ENCODE measurements around the gene ROR1.

The ROR1 gene

DNA sequence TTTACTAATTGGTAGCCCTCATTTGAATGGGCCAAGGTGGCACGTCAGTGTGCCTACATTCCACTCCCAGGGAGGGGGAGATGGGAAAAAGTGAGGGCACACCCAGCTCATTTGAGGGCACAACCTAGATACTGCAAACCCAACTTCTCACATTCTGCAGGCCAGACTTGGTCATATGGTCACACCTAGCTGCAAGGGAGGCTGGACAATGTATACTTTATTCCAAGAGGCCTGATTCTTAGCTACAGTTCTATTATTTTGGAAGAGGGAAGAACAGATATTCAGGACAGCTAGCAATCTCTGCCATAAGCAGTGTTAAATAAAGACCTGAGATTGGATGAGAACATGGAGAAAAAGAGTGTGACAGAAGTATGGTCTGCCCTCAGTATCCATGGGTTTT is 180.4 kb downstream of the ROR1 start:
- no peak for ATAC-seq
- Mint-ChIP-seq H3K9me3 (peaks cover 25% of the 10 kb centered on the region), H3K4me1 (no peaks in the 10 kb centered on the region), H3K27me3 (no peaks in the 10 kb centered on the region), H3K4me3 (no peak overlapping the region), H3K36me3 (ENCODE audit: low read depth) (no peaks in the 10 kb centered on the region), H3K27ac (no peak overlapping the region)
- no peak for DNase-seq

DNA sequence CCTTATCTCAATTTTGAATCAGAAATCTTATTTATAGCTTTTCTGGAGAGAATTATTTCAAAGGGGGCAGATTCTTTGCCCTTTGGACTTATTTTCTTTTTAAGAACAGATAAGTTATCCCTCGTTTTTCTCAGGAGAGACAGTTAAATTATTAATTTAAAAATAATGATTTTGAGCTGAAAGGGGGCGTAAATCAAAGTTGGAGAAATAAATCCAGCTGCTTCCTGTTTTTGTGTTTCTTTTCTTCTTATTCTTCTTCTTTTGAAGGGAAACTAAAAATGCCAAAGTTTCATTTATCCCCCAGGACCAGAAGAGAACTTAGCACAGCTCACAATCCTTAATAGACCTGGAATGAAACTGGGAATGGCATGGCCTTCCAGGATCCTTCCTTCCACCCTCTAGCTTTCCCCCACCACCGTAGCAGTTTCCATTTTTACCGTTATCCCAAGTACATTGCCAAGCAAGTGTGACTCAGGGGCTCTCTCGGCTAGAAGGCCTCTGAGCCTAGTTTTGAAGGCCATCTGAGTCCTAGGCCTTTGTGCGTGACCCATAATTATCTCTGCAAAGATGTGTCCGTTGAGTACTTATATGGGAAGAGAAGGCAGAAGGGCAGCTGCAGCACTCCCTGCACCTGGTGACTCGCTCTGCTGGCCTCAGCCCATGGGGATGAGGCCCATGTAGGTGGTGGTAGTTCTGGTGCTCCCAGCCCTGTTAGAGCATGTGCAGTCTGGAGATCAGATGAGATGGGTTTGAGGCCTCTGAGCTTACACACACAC is 181.7 kb downstream of the ROR1 start:
- H3K36me3 Mint-ChIP-seq (ENCODE audit: low read depth), result no peaks in the 10 kb centered on the region
- no peak for ATAC-seq
- H3K4me1 Mint-ChIP-seq, result no peaks in the 10 kb centered on the region
- no peaks in the 10 kb centered on the region for H3K27me3 Mint-ChIP-seq
- peaks cover 25% of the 10 kb centered on the region for H3K9me3 Mint-ChIP-seq
- no peak overlapping the region for H3K27ac Mint-ChIP-seq
- H3K4me3 Mint-ChIP-seq, result no peak overlapping the region
- no peak for DNase-seq

DNA sequence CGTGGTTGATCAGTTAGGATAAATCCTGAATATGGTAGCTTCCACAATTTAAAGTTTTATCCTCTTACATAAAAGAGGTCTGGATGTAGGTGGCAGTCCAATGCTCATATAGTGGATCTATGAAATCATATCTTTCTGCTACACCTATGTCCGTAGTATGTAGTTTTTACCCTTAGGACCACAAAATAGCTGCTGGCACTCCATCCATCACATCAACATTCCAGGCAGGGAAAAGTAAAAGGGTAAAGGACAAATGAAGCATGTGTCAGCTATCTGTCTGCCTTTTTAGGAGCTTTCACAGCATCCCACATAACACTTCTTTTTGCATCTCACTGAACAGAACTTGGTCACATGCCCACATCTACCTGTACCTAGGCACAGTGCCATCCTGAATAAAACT is 184.7 kb downstream of the ROR1 start:
- Mint-ChIP-seq H3K4me3 (no peak overlapping the region), H3K27ac (no peak overlapping the region), H3K9me3 (peaks cover 23% of the 10 kb centered on the region), H3K36me3 (ENCODE audit: low read depth) (no peaks in the 10 kb centered on the region), H3K27me3 (no peaks in the 10 kb centered on the region), H3K4me1 (no peaks in the 10 kb centered on the region)
- ATAC-seq, result no peak
- DNase-seq, result no peak

DNA sequence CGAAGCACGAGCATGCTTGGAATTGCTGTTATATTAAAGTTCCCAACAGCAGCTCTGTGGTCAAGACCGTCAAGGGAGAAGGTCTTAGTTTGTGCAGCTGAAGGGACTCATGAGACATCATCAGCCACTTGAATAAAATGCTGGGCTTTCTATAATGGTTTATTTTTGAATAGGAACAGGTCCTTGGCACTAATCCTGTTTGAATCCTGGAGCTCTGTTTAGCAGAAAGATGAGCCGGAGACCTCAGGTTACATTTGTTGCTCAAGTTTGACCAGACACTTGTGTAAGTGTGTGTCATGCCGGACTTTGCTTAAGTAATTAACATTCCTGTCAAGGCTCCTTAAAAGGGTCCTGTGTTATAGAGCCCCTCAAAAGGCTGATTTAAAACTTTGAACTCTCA is 186.5 kb downstream of the ROR1 start:
- H3K36me3 Mint-ChIP-seq (ENCODE audit: low read depth), result no peaks in the 10 kb centered on the region
- no peak overlapping the region for H3K27ac Mint-ChIP-seq
- no peak for DNase-seq
- H3K4me3 Mint-ChIP-seq, result no peak overlapping the region
- H3K27me3 Mint-ChIP-seq, result no peaks in the 10 kb centered on the region
- no peak for ATAC-seq
- no peaks in the 10 kb centered on the region for H3K4me1 Mint-ChIP-seq
- H3K9me3 Mint-ChIP-seq, result peaks cover 11% of the 10 kb centered on the region

DNA sequence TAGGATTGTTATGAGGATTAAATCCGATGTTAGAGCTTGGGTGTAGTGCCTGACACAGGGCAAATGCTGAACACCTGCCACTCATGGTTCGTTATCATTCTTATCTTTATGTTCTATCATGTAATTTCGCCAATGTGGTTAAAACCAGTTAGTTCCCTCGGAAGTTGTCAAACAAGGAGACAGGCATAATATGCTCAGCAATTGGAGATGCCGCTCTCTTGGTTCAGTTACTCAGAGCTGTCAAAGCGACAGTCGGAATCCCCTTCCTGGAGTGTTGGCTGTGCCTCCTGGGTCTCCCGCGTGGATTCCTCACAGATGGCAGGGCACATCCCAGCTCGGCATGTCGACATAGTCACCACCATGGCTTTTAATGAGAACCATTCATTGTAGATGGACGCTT is 192.2 kb downstream of the ROR1 start:
- no peaks in the 10 kb centered on the region for H3K9me3 Mint-ChIP-seq

DNA sequence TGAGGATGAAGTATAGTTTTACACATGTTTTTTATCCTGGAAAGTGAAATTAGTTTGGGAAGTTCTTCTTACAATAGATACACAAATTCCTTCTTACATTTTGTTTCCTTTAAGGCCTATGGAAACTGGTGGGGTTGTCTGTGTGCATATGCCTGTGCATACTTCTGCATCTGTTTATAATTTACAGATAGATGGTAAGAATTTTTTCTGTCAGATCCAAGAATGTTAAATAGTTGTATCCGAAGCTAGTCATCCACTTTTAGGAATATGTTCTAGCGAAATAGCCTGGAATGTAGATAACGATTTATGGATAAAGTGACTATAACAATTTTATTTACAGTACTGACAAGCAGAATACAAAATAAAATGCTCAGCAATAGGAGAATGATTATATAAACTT is 194.1 kb downstream of the ROR1 start:
- no peak for DNase-seq
- no peak for ATAC-seq
- Mint-ChIP-seq H3K4me1 (no peaks in the 10 kb centered on the region), H3K4me3 (no peak overlapping the region), H3K36me3 (ENCODE audit: low read depth) (no peaks in the 10 kb centered on the region), H3K27ac (no peak overlapping the region), H3K27me3 (peaks cover 10% of the 10 kb centered on the region), H3K9me3 (no peaks in the 10 kb centered on the region)

More for the DNA sequence above, 192.2 kb downstream of the ROR1 start:
- no peak overlapping the region for H3K4me3 Mint-ChIP-seq
- no peak for ATAC-seq
- H3K27ac Mint-ChIP-seq, result no peak overlapping the region
- no peak for DNase-seq
- no peaks in the 10 kb centered on the region for H3K4me1 Mint-ChIP-seq
- no peaks in the 10 kb centered on the region for H3K36me3 Mint-ChIP-seq (ENCODE audit: low read depth)
- H3K27me3 Mint-ChIP-seq, result peaks cover 8% of the 10 kb centered on the region

DNA sequence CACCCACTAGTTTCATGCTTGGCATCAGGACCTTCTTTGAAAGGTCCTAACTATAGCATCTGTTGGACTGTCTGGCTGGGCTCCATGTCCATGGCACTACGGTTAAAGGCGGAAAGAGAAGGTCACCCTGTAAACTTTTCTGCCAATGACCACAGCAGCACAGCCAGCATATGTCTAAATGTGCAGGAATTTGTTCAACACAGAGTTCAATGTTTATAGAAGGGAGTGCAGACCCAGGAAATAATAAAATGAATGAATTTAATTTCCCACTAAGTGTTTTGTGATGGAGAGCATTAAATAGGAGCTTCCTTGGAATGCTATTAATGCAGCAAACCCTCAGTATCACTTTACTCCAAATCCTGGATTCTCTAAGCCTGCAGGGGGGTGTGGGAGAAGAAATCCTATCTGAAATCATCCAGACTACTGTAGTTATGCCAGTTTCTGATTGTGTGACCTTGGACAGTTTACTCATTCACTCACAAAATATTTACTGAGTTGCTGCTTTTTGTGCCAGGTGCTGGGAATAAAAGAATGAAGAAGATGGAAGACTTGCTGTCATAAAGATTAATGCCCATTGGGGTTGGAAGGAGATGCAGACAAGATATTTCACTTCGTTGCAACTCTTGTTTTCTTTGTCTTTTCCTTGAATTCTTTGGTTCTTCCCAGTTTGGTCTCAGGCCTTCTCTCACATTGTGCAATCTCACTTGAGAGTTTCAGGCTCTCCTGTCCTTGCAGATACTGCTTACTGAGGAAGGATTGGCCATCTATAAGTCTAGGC is 195.0 kb downstream of the ROR1 start:
- DNase-seq (no peak), ATAC-seq (no peak)
- H3K4me1 Mint-ChIP-seq, result no peaks in the 10 kb centered on the region
- H3K4me3 Mint-ChIP-seq, result no peak overlapping the region
- H3K9me3 Mint-ChIP-seq, result no peaks in the 10 kb centered on the region
- H3K36me3 Mint-ChIP-seq (ENCODE audit: low read depth), result no peaks in the 10 kb centered on the region
- H3K27ac Mint-ChIP-seq, result no peak overlapping the region
- H3K27me3 Mint-ChIP-seq, result peaks cover 11% of the 10 kb centered on the region

DNA sequence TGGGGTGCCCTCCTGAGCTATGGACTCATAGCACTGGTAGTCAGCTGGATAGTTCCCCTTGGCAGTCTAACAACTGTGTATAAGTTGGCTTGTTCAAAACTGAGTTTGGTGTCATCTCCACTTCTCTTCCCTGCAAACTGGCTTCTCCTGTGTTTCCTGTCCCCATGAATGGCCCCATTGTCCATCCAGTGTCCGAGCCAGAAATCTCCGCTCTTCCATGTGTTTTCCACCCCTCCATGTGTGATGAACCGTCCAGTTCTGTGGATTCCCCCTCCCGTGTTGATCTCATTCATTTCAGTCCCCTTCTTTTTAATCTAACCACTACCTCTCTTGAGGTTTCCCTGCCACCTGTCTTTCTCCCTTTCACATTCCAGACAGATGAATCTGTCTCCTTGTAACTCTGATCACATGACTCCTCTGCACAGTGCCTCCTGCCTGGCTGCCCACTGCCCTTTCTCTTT is 195.7 kb downstream of the ROR1 start:
- no peak for DNase-seq
- H3K27me3 Mint-ChIP-seq, result peaks cover 11% of the 10 kb centered on the region
- no peak for ATAC-seq
- H3K4me1 Mint-ChIP-seq, result no peaks in the 10 kb centered on the region
- no peak overlapping the region for H3K27ac Mint-ChIP-seq
- no peaks in the 10 kb centered on the region for H3K9me3 Mint-ChIP-seq
- no peak overlapping the region for H3K4me3 Mint-ChIP-seq
- no peaks in the 10 kb centered on the region for H3K36me3 Mint-ChIP-seq (ENCODE audit: low read depth)

- no peak overlapping the region for H3K4me3 Mint-ChIP-seq
- no peaks in the 10 kb centered on the region for H3K36me3 Mint-ChIP-seq (ENCODE audit: low read depth)
- no peak overlapping the region for H3K27ac Mint-ChIP-seq
- no peaks in the 10 kb centered on the region for H3K4me1 Mint-ChIP-seq
- H3K9me3 Mint-ChIP-seq, result no peaks in the 10 kb centered on the region
- peaks cover 4% of the 10 kb centered on the region for H3K27me3 Mint-ChIP-seq
- DNase-seq (no peak), ATAC-seq (no peak)
Measured at GRCh38 chr1:63971557-63971956, 197.7 kb downstream of the ROR1 start.

- DNase-seq (no peak), ATAC-seq (no peak)
- Mint-ChIP-seq H3K4me1 (no peaks in the 10 kb centered on the region), H3K4me3 (no peak overlapping the region), H3K27me3 (peaks cover 3% of the 10 kb centered on the region), H3K36me3 (ENCODE audit: low read depth) (no peaks in the 10 kb centered on the region), H3K9me3 (no peaks in the 10 kb centered on the region), H3K27ac (no peak overlapping the region)
Measured at GRCh38 chr1:63973005-63973419, 199.2 kb downstream of the ROR1 start.

GRCh38 chr1:63974966-63975365 is 201.1 kb downstream of the ROR1 start:
- peaks cover 3% of the 10 kb centered on the region for H3K27me3 Mint-ChIP-seq
- no peaks in the 10 kb centered on the region for H3K9me3 Mint-ChIP-seq
- DNase-seq (no peak), ATAC-seq (no peak)
- H3K36me3 Mint-ChIP-seq (ENCODE audit: low read depth), result no peaks in the 10 kb centered on the region
- H3K4me3 Mint-ChIP-seq, result no peak overlapping the region
- no peaks in the 10 kb centered on the region for H3K4me1 Mint-ChIP-seq
- H3K27ac Mint-ChIP-seq, result no peak overlapping the region

DNA sequence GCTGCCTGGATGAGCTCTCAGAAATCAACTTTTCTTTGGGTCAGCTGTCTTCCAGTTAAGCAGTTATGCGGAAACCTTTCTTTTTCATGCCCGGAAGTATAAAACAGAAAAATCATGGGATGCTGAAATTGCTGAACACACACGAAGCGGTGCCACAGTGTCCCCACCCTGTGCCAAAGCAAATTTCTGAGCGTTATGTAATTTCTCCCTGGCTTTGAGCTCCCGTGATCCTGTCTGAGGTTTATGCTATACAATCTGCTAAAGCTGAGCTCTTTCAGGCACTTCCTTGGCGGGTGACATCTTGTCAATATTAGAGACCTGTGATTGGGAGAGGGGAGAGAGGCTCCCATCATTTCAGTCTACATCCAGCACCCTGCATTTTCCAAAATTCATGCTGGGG is 201.7 kb downstream of the ROR1 start:
- Mint-ChIP-seq H3K4me1 (no peaks in the 10 kb centered on the region), H3K27ac (no peak overlapping the region), H3K36me3 (ENCODE audit: low read depth) (no peaks in the 10 kb centered on the region), H3K27me3 (peaks cover 3% of the 10 kb centered on the region), H3K9me3 (no peaks in the 10 kb centered on the region), H3K4me3 (no peak overlapping the region)
- no peak for DNase-seq
- ATAC-seq, result no peak

DNA sequence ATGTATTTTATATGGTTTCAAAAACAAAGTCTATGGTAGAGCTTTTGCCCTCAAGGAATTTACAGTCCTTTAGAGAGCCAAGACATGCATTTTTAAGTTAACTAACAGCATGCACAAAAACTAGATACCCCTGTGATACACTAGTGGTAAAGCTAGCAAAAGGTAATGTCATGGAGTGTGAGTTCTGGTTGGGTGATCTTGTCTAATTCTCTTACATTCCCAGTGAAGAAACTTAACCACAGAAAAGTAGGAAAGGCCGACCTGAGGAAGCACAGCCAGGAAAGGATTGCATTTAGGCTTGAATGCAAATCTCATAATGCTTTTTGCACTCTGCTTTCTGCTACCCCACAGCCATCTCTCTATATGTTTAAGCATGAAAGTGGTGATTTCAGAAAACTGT is 202.2 kb downstream of the ROR1 start:
- Mint-ChIP-seq H3K27ac (no peak overlapping the region), H3K27me3 (peaks cover 3% of the 10 kb centered on the region), H3K9me3 (no peaks in the 10 kb centered on the region), H3K4me3 (no peak overlapping the region), H3K4me1 (no peaks in the 10 kb centered on the region), H3K36me3 (ENCODE audit: low read depth) (no peaks in the 10 kb centered on the region)
- DNase-seq (no peak), ATAC-seq (no peak)

DNA sequence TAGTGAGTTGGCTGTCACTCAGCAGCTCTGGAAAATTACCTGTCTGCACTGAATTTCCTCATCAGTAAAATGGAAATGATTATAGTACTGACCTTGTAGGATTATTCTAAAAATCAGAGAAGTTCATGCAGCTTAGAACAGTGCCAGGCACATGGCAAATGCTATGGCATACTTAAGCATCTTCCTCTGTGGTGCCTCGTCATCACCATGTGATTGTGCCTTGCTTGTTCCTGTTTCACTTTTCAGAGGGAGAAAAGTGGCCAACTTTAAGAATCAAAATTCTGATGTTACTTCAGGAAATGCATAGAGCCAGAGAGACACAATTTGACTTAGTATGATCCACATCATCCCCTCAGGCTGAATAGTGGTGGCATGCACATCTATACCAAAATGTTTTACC is 203.6 kb downstream of the ROR1 start:
- H3K27ac Mint-ChIP-seq, result no peak overlapping the region
- H3K4me3 Mint-ChIP-seq, result no peak overlapping the region
- no peaks in the 10 kb centered on the region for H3K36me3 Mint-ChIP-seq (ENCODE audit: low read depth)
- no peaks in the 10 kb centered on the region for H3K4me1 Mint-ChIP-seq
- ATAC-seq (no peak), DNase-seq (no peak)
- no peaks in the 10 kb centered on the region for H3K9me3 Mint-ChIP-seq
- peaks cover 2% of the 10 kb centered on the region for H3K27me3 Mint-ChIP-seq

GRCh38 chr1:63980740-63981407 is 207.1 kb downstream of the ROR1 start:
- H3K4me1 Mint-ChIP-seq, result no peaks in the 10 kb centered on the region
- no peaks in the 10 kb centered on the region for H3K9me3 Mint-ChIP-seq
- H3K27ac Mint-ChIP-seq, result no peak overlapping the region

More at GRCh38 chr1:63980740-63981407, 207.1 kb downstream of the ROR1 start:
- ATAC-seq, result no peak
- H3K4me3 Mint-ChIP-seq, result no peak overlapping the region
- no peak for DNase-seq
- H3K27me3 Mint-ChIP-seq, result no peaks in the 10 kb centered on the region
- H3K36me3 Mint-ChIP-seq (ENCODE audit: low read depth), result no peaks in the 10 kb centered on the region
